GM23338 (cell line): ENCODE measurements around the gene DMD. TPM values are rescaled to one million over a fixed set of nuclear protein-coding genes. Genes with fewer than 3 reads are reported as not detected.

Experiments
- ATAC-seq: fragments of 200-7000 bp; cut with Tn5 transposase; 3 replicates; pipeline ENCODE4 v1.9.1; 2020
- DNase-seq: peaks from one replicate; pipeline ENCODE4 v3.0.0-alpha.2; 2015; ENCODE audit warnings: low spot score
- H2AFZ ChIP-seq: fragments of 200-600 bp; sonication (generic); 2 replicates; pipeline ENCODE4 v1.8.0; 2016; ENCODE audit warnings: antibody characterized with exemption, mild to moderate bottlenecking, moderate library complexity
- H3F3A ChIP-seq: fragments of 200-600 bp; sonication (generic); replicated peaks from 2 replicates; pipeline ENCODE4 v1.8.0; 2017; ENCODE audit warnings: antibody characterized with exemption, mixed run types, low read depth
- H3K27ac ChIP-seq: fragments of 200-600 bp; sonication (generic); 2 replicates; pipeline ENCODE4 v1.6.1; 2016; ENCODE audit warnings: low read depth
- H3K27me3 ChIP-seq: fragments of 200-600 bp; sonication (generic); 2 replicates; pipeline ENCODE4 v1.8.0; 2016; ENCODE audit warnings: mild to moderate bottlenecking, mixed run types, moderate library complexity; ENCODE audit not compliant: insufficient read depth
- H3K36me3 ChIP-seq: fragments of 200-600 bp; sonication (generic); 2 replicates; pipeline ENCODE4 v1.8.0; 2016; ENCODE audit warnings: mild to moderate bottlenecking; ENCODE audit not compliant: insufficient read depth
- H3K4me1 ChIP-seq: fragments of 200-600 bp; sonication (generic); 2 replicates; pipeline ENCODE4 v1.8.0; 2016; ENCODE audit warnings: mild to moderate bottlenecking, moderate library complexity; ENCODE audit not compliant: insufficient read depth
- H3K4me2 ChIP-seq: fragments of 200-600 bp; sonication (generic); 2 replicates; pipeline ENCODE4 v1.7.1; 2017; ENCODE audit warnings: mixed run types
- H3K4me3 ChIP-seq: fragments of 200-600 bp; sonication (generic); 2 replicates; pipeline ENCODE4 v1.6.1; 2016; ENCODE audit warnings: mixed run types
- H3K79me2 ChIP-seq: fragments of 200-600 bp; sonication (generic); replicated peaks from 2 replicates; pipeline ENCODE4 v1.8.0; 2017; ENCODE audit warnings: mild to moderate bottlenecking; ENCODE audit not compliant: insufficient read depth
- H3K9me2 ChIP-seq: fragments of 200-600 bp; sonication (generic); 2 replicates; pipeline ENCODE4 v1.8.0; 2017; ENCODE audit not compliant: insufficient read depth
- H4K20me1 ChIP-seq: fragments of 200-600 bp; sonication (generic); replicated peaks from 2 replicates; pipeline ENCODE4 v1.8.0; 2017; ENCODE audit warnings: mild to moderate bottlenecking; ENCODE audit not compliant: insufficient read depth
- H3K27ac Mint-ChIP-seq: 2 replicates; pipeline ENCODE4 v1.8.0; 2020; ENCODE audit warnings: inconsistent platforms, mild to moderate bottlenecking, moderate library complexity, mixed read lengths
- H3K27me3 Mint-ChIP-seq: 3 replicates; pipeline ENCODE4 v1.8.0; 2022; ENCODE audit warnings: low read depth, mild to moderate bottlenecking, moderate library complexity, mixed read lengths, inconsistent platforms; ENCODE audit not compliant: insufficient read depth, poor library complexity
- H3K36me3 Mint-ChIP-seq: 3 replicates; pipeline ENCODE4 v1.8.0; 2021; ENCODE audit warnings: low read depth, mild to moderate bottlenecking, inconsistent platforms, moderate library complexity, mixed read lengths
- H3K4me1 Mint-ChIP-seq: 3 replicates; pipeline ENCODE4 v1.8.0; 2020; ENCODE audit warnings: mild to moderate bottlenecking, inconsistent platforms, mixed read lengths
- H3K4me3 Mint-ChIP-seq: 3 replicates; pipeline ENCODE4 v1.8.0; 2021; ENCODE audit warnings: moderate library complexity, mild to moderate bottlenecking, inconsistent platforms, mixed read lengths
- H3K9me3 Mint-ChIP-seq: 3 replicates; pipeline ENCODE4 v1.8.0; 2020; ENCODE audit warnings: moderate library complexity, mild to moderate bottlenecking, inconsistent platforms, mixed read lengths
- CTCF ChIP-seq, 2 experiments: fragments of 200-600 bp in 1 of 2; sonication (generic) in 1 of 2; conservative IDR thresholded peaks; 2 replicates each; pipeline versions ENCODE4 v1.5.1 to v1.6.1; 2016 to 2017; ENCODE audit warnings: antibody characterized with exemption in 2 of 2, low read depth in 2 of 2, mild to moderate bottlenecking in 2 of 2, moderate library complexity in 1 of 2
- ETS1 ChIP-seq: IDR thresholded peaks from 2 replicates; pipeline ENCODE4 v1.6.1; 2016; ENCODE audit warnings: antibody characterized with exemption
- EZH2 ChIP-seq: fragments of 200-600 bp; sonication (generic); IDR thresholded peaks from one replicate; pipeline ENCODE4 v1.8.0; 2017; ENCODE audit warnings: antibody characterized with exemption, mild to moderate bottlenecking, low read depth; ENCODE audit not compliant: unreplicated experiment
- EZH2phosphoT487 ChIP-seq: fragments of 200-600 bp; sonication (generic); IDR thresholded peaks from one replicate; pipeline ENCODE4 v1.8.1; 2018; ENCODE audit warnings: antibody characterized with exemption; ENCODE audit not compliant: unreplicated experiment
- JUNB ChIP-seq: IDR thresholded peaks from one replicate; pipeline ENCODE4 v1.6.1; 2016; ENCODE audit warnings: antibody characterized with exemption; ENCODE audit not compliant: unreplicated experiment
- NANOG ChIP-seq: IDR thresholded peaks from 2 replicates; pipeline ENCODE4 v1.6.1; 2016; ENCODE audit warnings: antibody characterized with exemption, borderline replicate concordance
- STAT1 ChIP-seq: IDR thresholded peaks from one replicate; pipeline ENCODE4 v1.6.1; 2016; ENCODE audit warnings: antibody characterized with exemption; ENCODE audit not compliant: unreplicated experiment
- ZNF331 ChIP-seq: fragments of 250-450 bp; sonication (Bioruptor Pico); IDR thresholded peaks from 2 replicates; pipeline ENCODE4 v1.5.0; 2020; ENCODE audit warnings: low read depth, mild to moderate bottlenecking, moderate library complexity
- ZNF462 ChIP-seq: fragments of 250-450 bp; sonication (Bioruptor Pico); IDR thresholded peaks from 2 replicates; pipeline ENCODE4 v1.5.0; 2020; ENCODE audit warnings: mild to moderate bottlenecking, moderate library complexity
- polyA plus RNA-seq: library from polyadenylated mRNA; unstranded; fragments of >200 nt; fragmentation: Nextera tagmentation; extraction: Ambion mirVana; gene quantifications from 2 replicates; pipeline ENCODE4 v1.2.1, GENCODE V29; 2016
- total RNA-seq: library from RNA; depleted of rRNA; stranded (reverse); fragments of >200 nt; shearing (Covaris generic); gene quantifications from 2 replicates; pipeline ENCODE4 v1.2.3, GENCODE V29; 2014

Gene DMD
- total and polyA plus RNA-seq, 2 experiments from 2014 or later = 4.5 to 7.6 TPM

GRCh38 chrX:31609130-31609529, 1602.2 kb downstream of the DMD start:
- Mint-ChIP-seq H3K9me3 (no peaks in the 10 kb centered on the region), H3K27ac (no peak overlapping the region), H3K36me3 (no peaks in the 10 kb centered on the region), H3K4me3 (no peak overlapping the region), H3K27me3 (no peaks in the 10 kb centered on the region), H3K4me1 (no peaks in the 10 kb centered on the region)
- Histone ChIP-seq H3K36me3 (no peaks in the 10 kb centered on the region), H3K27ac (no peak overlapping the region), H4K20me1 (no peaks in the 10 kb centered on the region), H3K4me2 (no peak overlapping the region), H2AFZ (no peak overlapping the region), H3K4me1 (no peaks in the 10 kb centered on the region), H3K27me3 (no peaks in the 10 kb centered on the region), H3K79me2 (no peaks in the 10 kb centered on the region), H3K9me2 (no peaks in the 10 kb centered on the region), H3K4me3 (no peak overlapping the region), H3F3A (no peaks in the 10 kb centered on the region)
- DNase-seq (no peak), ATAC-seq (no peak)
- TF ChIP-seq CTCF (conservative IDR thresholded peaks at IDR 0.05; ENCODE audit: low read depth in 2 of 2) (no peak), STAT1 (no peak), EZH2 (no peak), ZNF331 (CRISPR knock-in tag) (no peak), ETS1 (no peak), JUNB (no peak)

- H3K27me3 ChIP-seq = no peaks in the 10 kb centered on the region
- no peaks in the 10 kb centered on the region for H3K27me3 Mint-ChIP-seq
- H3K27ac ChIP-seq = no peak overlapping the region
- H3K27ac Mint-ChIP-seq = no peak overlapping the region
- no peaks in the 10 kb centered on the region for H4K20me1 ChIP-seq
- H3F3A ChIP-seq = no peaks in the 10 kb centered on the region
- no peaks in the 10 kb centered on the region for H3K9me2 ChIP-seq
- TF ChIP-seq EZH2phosphoT487 (no peak), JUNB (no peak), NANOG (no peak)
- no peak overlapping the region for H2AFZ ChIP-seq
- no peak for DNase-seq
- H3K79me2 ChIP-seq = no peaks in the 10 kb centered on the region
- no peaks in the 10 kb centered on the region for H3K36me3 ChIP-seq
- ATAC-seq = no peak
- no peak overlapping the region for H3K4me2 ChIP-seq
- H3K4me3 Mint-ChIP-seq = no peak overlapping the region
- H3K4me3 ChIP-seq = no peak overlapping the region
- H3K9me3 Mint-ChIP-seq = no peaks in the 10 kb centered on the region
- H3K36me3 Mint-ChIP-seq = no peaks in the 10 kb centered on the region
- H3K4me1 Mint-ChIP-seq = no peaks in the 10 kb centered on the region
- H3K4me1 ChIP-seq = no peaks in the 10 kb centered on the region
These were observed 1602.7 kb downstream of the DMD start for GRCh38 chrX:31608638-31609037.

GRCh38 chrX:31606771-31607170, 1604.6 kb downstream of the DMD start:
- H3K4me3 Mint-ChIP-seq = no peak overlapping the region
- no peak overlapping the region for H3K27ac ChIP-seq
- H4K20me1 ChIP-seq = no peaks in the 10 kb centered on the region
- no peaks in the 10 kb centered on the region for H3K9me3 Mint-ChIP-seq
- H3F3A ChIP-seq = no peaks in the 10 kb centered on the region
- no peaks in the 10 kb centered on the region for H3K4me1 Mint-ChIP-seq
- no peak overlapping the region for H3K27ac Mint-ChIP-seq
- no peaks in the 10 kb centered on the region for H3K4me1 ChIP-seq
- no peak overlapping the region for H3K4me2 ChIP-seq
- H2AFZ ChIP-seq = no peak overlapping the region
- no peaks in the 10 kb centered on the region for H3K36me3 ChIP-seq
- DNase-seq (no peak), ATAC-seq (no peak)
- no peak overlapping the region for H3K4me3 ChIP-seq
- no peaks in the 10 kb centered on the region for H3K27me3 ChIP-seq
- no peaks in the 10 kb centered on the region for H3K9me2 ChIP-seq
- H3K27me3 Mint-ChIP-seq = no peaks in the 10 kb centered on the region
- H3K36me3 Mint-ChIP-seq = no peaks in the 10 kb centered on the region
- H3K79me2 ChIP-seq = no peaks in the 10 kb centered on the region
- TF ChIP-seq EZH2 (no peak), ZNF462 (CRISPR knock-in tag) (no peak), JUNB (no peak)
